Measurements from ENCODE around the gene LPP. TPM values are rescaled to one million over a fixed set of nuclear protein-coding genes. Genes with fewer than 3 reads are reported as not detected.

LPP gene
- total RNA-seq, 1 donor, result 77.4 TPM

DNA sequence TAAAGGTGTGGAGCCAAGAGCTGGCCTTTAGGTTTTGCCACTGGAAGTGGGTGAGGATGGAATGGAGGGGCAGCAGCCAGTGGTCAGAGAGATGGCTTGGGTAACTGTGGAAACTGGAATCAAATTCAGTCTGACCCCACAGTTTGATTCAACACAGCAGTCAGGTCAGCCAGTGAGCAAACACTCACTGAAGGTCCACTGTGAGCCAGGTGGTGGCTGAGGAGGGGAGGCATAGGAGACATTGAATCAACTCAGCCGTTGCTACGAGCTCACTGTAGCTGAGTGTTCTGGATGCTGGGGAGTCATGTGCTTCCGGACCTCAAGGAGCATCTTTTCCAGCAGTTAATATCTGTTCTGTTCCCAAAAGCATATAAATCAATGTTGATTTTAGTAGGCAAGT, 37.5 kb downstream of the LPP start:
- Histone ChIP-seq H3K4me3 (ENCODE audit: insufficient read depth, low read length) (no peak overlapping the region), H3K79me2 (ENCODE audit: insufficient read depth, low read length) (peaks cover 93% of the 10 kb centered on the region), H3K4me2 (ENCODE audit: insufficient read depth, low read length) (no peak overlapping the region), H3K36me3 (ENCODE audit: insufficient read depth, low read length) (peaks cover 18% of the 10 kb centered on the region), H3K27ac (ENCODE audit: low read depth, low read length) (no peak overlapping the region), H3K9me3 (ENCODE audit: low read depth, low read length) (no peaks in the 10 kb centered on the region), H4K20me1 (ENCODE audit: insufficient read depth, low read length) (peaks cover 40% of the 10 kb centered on the region), H3K4me1 (ENCODE audit: insufficient read depth, low read length) (peaks cover 28% of the 10 kb centered on the region), H2AFZ (ENCODE audit: low read length) (no peak overlapping the region), H3K27me3 (ENCODE audit: insufficient read depth, low read length) (no peaks in the 10 kb centered on the region)
- TF ChIP-seq, protein P1, sequence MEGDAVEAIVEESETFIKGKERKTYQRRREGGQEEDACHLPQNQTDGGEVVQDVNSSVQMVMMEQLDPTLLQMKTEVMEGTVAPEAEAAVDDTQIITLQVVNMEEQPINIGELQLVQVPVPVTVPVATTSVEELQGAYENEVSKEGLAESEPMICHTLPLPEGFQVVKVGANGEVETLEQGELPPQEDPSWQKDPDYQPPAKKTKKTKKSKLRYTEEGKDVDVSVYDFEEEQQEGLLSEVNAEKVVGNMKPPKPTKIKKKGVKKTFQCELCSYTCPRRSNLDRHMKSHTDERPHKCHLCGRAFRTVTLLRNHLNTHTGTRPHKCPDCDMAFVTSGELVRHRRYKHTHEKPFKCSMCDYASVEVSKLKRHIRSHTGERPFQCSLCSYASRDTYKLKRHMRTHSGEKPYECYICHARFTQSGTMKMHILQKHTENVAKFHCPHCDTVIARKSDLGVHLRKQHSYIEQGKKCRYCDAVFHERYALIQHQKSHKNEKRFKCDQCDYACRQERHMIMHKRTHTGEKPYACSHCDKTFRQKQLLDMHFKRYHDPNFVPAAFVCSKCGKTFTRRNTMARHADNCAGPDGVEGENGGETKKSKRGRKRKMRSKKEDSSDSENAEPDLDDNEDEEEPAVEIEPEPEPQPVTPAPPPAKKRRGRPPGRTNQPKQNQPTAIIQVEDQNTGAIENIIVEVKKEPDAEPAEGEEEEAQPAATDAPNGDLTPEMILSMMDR (IDR thresholded peaks at IDR 0.05; ENCODE audit: extremely low read depth, low read depth, low read length), result no peak
- no peak for DNase-seq (ENCODE audit: insufficient read length, low spot score, missing footprints)

DNA sequence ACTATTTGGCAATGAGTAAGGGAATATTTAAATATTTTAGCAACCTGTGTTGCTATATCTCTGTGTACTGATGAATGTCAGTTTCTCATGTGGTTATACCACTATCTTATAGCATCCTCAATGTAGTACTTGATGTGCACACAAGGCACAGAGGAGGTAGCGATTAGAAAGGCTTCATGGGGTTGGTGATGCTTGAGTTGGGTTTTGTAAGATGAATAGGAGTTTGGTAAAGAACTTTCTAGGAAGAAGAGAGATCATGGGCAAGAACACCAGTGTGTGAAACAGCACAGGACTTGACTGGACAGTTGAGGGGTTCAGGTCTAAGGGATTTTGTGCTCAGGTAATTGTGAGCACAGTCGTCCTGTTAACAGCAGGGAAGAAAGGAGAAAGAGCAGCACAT, 38.1 kb downstream of the LPP start:
- peaks cover 43% of the 10 kb centered on the region for H4K20me1 ChIP-seq (ENCODE audit: insufficient read depth, low read length)
- TF ChIP-seq, protein P1 (IDR thresholded peaks at IDR 0.05; ENCODE audit: extremely low read depth, low read depth, low read length), result no peak
- no peak for DNase-seq (ENCODE audit: insufficient read length, low spot score, missing footprints)
- peaks cover 93% of the 10 kb centered on the region for H3K79me2 ChIP-seq (ENCODE audit: insufficient read depth, low read length)
- no peak overlapping the region for H2AFZ ChIP-seq (ENCODE audit: low read length)
- H3K4me3 ChIP-seq (ENCODE audit: insufficient read depth, low read length), result no peak overlapping the region
- peaks cover 29% of the 10 kb centered on the region for H3K4me1 ChIP-seq (ENCODE audit: insufficient read depth, low read length)
- no peak overlapping the region for H3K27ac ChIP-seq (ENCODE audit: low read depth, low read length)
- H3K27me3 ChIP-seq (ENCODE audit: insufficient read depth, low read length), result no peaks in the 10 kb centered on the region
- H3K9me3 ChIP-seq (ENCODE audit: low read depth, low read length), result no peaks in the 10 kb centered on the region
- H3K4me2 ChIP-seq (ENCODE audit: insufficient read depth, low read length), result no peak overlapping the region
- H3K36me3 ChIP-seq (ENCODE audit: insufficient read depth, low read length), result peaks cover 18% of the 10 kb centered on the region

DNA sequence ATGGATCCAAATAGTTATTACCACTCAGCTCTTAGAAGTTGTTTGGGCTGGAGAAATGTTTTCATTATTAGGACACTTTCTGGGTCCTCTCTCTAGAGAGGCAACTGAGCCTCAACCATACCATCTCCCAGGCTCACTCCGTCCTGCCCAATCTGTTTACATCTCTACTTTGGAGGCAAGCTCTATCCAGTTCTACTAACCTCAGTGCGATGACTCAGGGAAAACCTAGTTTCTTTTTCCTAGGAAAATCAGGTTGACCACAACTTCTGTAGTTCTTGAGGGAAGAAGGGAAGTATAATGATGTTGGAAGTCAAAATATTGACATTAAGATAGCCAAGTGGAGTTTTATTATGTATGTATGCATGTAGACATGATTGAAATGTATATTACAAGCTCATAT, 40.4 kb downstream of the LPP start:
- H3K4me3 ChIP-seq (ENCODE audit: insufficient read depth, low read length), result no peak overlapping the region
- no peak overlapping the region for H3K4me2 ChIP-seq (ENCODE audit: insufficient read depth, low read length)
- H3K79me2 ChIP-seq (ENCODE audit: insufficient read depth, low read length), result peaks cover 99% of the 10 kb centered on the region
- H3K9me3 ChIP-seq (ENCODE audit: low read depth, low read length), result no peaks in the 10 kb centered on the region
- no peak overlapping the region for H2AFZ ChIP-seq (ENCODE audit: low read length)
- no peaks in the 10 kb centered on the region for H3K27me3 ChIP-seq (ENCODE audit: insufficient read depth, low read length)
- DNase-seq (ENCODE audit: insufficient read length, low spot score, missing footprints), result no peak
- peaks cover 56% of the 10 kb centered on the region for H4K20me1 ChIP-seq (ENCODE audit: insufficient read depth, low read length)
- TF ChIP-seq, protein P1 (IDR thresholded peaks at IDR 0.05; ENCODE audit: extremely low read depth, low read depth, low read length), result no peak
- H3K27ac ChIP-seq (ENCODE audit: low read depth, low read length), result peak overlapping the region; percentile 23
- peaks cover 25% of the 10 kb centered on the region for H3K4me1 ChIP-seq (ENCODE audit: insufficient read depth, low read length)
- peaks cover 18% of the 10 kb centered on the region for H3K36me3 ChIP-seq (ENCODE audit: insufficient read depth, low read length)

DNA sequence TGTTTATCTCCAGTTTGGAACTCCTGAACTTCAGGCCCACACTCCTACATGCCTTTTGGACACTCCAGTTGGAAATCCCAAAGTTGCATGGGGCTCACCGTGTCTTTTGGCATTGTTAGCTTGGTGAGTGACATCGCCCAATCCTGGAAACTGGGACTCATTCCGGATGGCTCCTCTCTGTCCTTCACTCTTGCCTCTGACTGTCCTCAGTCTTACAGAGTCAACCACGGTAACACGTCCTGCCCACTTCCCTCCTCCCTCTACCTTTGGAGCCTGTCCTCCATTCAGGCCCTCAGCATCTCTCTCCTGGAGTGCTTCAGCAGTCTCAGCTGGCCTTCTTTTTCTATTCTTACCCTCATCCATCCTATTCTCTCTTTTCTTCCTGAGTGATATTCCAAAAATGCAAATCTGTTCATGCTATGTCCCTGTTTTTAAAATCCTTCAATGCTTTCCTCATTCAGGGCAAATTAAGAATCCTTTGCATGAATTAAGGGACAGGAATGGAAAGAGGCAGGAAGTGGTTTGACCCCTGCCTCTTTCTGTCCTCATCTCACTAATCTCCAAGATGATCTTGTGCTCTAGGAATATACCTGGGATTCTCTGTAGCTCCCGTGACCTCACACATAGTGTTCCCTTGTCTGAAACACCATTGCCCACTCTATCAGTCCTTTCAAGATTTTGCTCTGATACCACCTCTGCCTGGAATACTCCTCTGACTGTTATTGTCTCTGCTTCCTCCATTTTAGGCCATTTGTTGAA, 42.5 kb downstream of the LPP start:
- peaks cover 15% of the 10 kb centered on the region for H3K36me3 ChIP-seq (ENCODE audit: insufficient read depth, low read length)
- peaks cover 20% of the 10 kb centered on the region for H3K4me1 ChIP-seq (ENCODE audit: insufficient read depth, low read length)
- no peak for DNase-seq (ENCODE audit: insufficient read length, low spot score, missing footprints)
- H4K20me1 ChIP-seq (ENCODE audit: insufficient read depth, low read length), result peaks cover 52% of the 10 kb centered on the region
- H2AFZ ChIP-seq (ENCODE audit: low read length), result no peak overlapping the region
- H3K79me2 ChIP-seq (ENCODE audit: insufficient read depth, low read length), result peaks cover 96% of the 10 kb centered on the region
- no peak overlapping the region for H3K4me2 ChIP-seq (ENCODE audit: insufficient read depth, low read length)
- peak overlapping the region; percentile 24 for H3K27ac ChIP-seq (ENCODE audit: low read depth, low read length)
- H3K27me3 ChIP-seq (ENCODE audit: insufficient read depth, low read length), result no peaks in the 10 kb centered on the region
- TF ChIP-seq, protein P1 (IDR thresholded peaks at IDR 0.05; ENCODE audit: extremely low read depth, low read depth, low read length), result no peak
- H3K9me3 ChIP-seq (ENCODE audit: low read depth, low read length), result no peaks in the 10 kb centered on the region
- no peak overlapping the region for H3K4me3 ChIP-seq (ENCODE audit: insufficient read depth, low read length)
